ENCODE data around the gene LRPAP1.

DNA sequence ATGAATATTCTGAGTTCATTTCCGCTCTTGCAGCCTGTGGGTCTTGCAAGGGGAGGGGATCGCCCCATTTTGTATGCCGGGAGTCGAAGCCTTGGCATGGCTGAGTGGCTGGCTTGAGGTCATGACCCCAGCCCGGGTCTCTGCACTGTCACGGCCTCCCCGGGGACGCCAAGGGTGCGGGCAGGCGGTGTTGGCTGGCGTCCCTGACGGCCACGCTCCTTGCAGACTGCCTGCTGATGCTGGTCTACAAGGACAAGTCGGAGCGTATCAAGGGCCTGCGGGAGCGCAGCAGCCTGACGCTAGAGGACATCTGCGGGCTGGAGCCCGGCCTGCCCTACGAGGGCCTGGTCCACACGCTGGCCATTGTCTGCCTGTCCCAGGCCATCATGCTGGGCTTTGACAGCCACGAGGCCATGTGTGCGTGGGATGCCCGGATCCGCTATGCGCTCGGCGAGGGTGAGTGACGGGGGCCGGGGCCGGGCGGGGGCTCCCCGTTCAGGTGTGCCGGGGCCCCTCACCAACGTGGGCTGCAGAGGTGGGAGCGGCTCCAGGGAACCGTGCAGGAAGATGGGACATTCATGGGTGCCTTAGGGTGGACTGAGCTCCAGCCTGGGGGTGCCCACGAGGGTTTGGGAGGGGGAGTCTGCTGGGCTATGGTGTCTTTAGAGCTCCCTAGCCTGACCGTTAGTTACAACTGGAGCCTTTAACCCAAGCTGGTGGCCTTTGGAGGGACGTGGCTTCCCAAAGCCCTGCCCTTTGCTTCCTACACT, 58.9 kb downstream of the LRPAP1 start:
- TF ChIP-seq, protein P1, sequence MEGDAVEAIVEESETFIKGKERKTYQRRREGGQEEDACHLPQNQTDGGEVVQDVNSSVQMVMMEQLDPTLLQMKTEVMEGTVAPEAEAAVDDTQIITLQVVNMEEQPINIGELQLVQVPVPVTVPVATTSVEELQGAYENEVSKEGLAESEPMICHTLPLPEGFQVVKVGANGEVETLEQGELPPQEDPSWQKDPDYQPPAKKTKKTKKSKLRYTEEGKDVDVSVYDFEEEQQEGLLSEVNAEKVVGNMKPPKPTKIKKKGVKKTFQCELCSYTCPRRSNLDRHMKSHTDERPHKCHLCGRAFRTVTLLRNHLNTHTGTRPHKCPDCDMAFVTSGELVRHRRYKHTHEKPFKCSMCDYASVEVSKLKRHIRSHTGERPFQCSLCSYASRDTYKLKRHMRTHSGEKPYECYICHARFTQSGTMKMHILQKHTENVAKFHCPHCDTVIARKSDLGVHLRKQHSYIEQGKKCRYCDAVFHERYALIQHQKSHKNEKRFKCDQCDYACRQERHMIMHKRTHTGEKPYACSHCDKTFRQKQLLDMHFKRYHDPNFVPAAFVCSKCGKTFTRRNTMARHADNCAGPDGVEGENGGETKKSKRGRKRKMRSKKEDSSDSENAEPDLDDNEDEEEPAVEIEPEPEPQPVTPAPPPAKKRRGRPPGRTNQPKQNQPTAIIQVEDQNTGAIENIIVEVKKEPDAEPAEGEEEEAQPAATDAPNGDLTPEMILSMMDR (conservative IDR thresholded peaks at IDR 0.05; ENCODE audit: low read length), result no peak
- no peak for TF ChIP-seq EZH2phosphoT487 (IDR thresholded peaks at IDR 0.05; ENCODE audit: borderline replicate concordance)
